Lung (tissue), 12 donors: ENCODE results near the gene DLG3. TPM values are rescaled to one million over a fixed set of nuclear protein-coding genes. Genes with fewer than 3 reads are reported as not detected.
A peak's percentile ranks its signal among the peaks of the same experiment; 100 is the strongest.
"Not testable (repeated sequence)": the region's sequence is repeated elsewhere in the genome, so short reads cannot be mapped to it uniquely, and the experiment has no call there.

ENCODE experiments used
- ATAC-seq: fragments of 200-7000 bp; cut with Tn5 transposase; one replicate; pipeline ENCODE4 v1.9.1; 2020; ENCODE audit warnings: moderate number of reproducible peaks; ENCODE audit not compliant: insufficient read depth, low FRiP score
- DNase-seq, 3 donors: peaks; one replicate each; pipeline ENCODE4 v3.0.0-alpha.2; 2013 to 2017
- H3K27ac ChIP-seq, 2 donors: one replicate each; pipeline ENCODE4 v1.5.1; 2013; ENCODE audit warnings: mild to moderate bottlenecking in 2 of 2, moderate library complexity in 2 of 2, control low read depth in 1 of 2, inconsistent platforms in 1 of 2, low read depth in 1 of 2, low read length in 1 of 2
- H3K27me3 ChIP-seq, 3 donors: one replicate each; pipeline ENCODE4 v1.5.1; 2013; ENCODE audit warnings: low read length in 2 of 3; ENCODE audit not compliant: control insufficient read depth in 3 of 3, insufficient read depth in 3 of 3
- H3K36me3 ChIP-seq, 4 donors: one replicate each; pipeline ENCODE4 v1.5.1; 2013; ENCODE audit warnings: low read length in 4 of 4, mild to moderate bottlenecking in 1 of 4, moderate library complexity in 1 of 4; ENCODE audit not compliant: control insufficient read depth in 4 of 4, insufficient read depth in 4 of 4
- H3K4me1 ChIP-seq, 5 donors: one replicate each; pipeline ENCODE4 v1.5.1; 2013; ENCODE audit warnings: low read length in 5 of 5, mild to moderate bottlenecking in 2 of 5, moderate library complexity in 1 of 5; ENCODE audit not compliant: control insufficient read depth in 5 of 5, insufficient read depth in 5 of 5
- H3K4me3 ChIP-seq: one replicate; pipeline ENCODE4 v1.5.1; 2013; ENCODE audit warnings: mild to moderate bottlenecking, control low read depth, moderate library complexity
- H3K9ac ChIP-seq, 2 donors: one replicate each; pipeline ENCODE4 v1.5.1; 2013; ENCODE audit warnings: low read length in 2 of 2, control low read depth in 1 of 2; ENCODE audit not compliant: insufficient read depth in 1 of 2
- H3K9me3 ChIP-seq, 4 donors: one replicate each; pipeline ENCODE4 v1.5.1; 2013; ENCODE audit warnings: low read length in 3 of 4, mild to moderate bottlenecking in 1 of 4, moderate library complexity in 1 of 4; ENCODE audit not compliant: control insufficient read depth in 4 of 4, insufficient read depth in 3 of 4
- WGBS, 2 donors: extraction: QIAGEN DNeasy Blood & Tissue Kit; methylation state at CpG; one replicate each; pipeline ENCODE4 v1.1.7; 2013; 5-methylcytosine and 5-hydroxymethylcytosine counted together
- polyA plus RNA-seq, 2 donors: library from polyadenylated mRNA; stranded (reverse); fragments of 200-250 nt; gene quantifications; one replicate each; pipeline ENCODE4 v1.2.1, GENCODE V29; 2013
- total RNA-seq, 2 donors: library from RNA; depleted of rRNA in 1 of 2; stranded (reverse); fragments of >200 nt in 1 of 2; gene quantifications; one replicate each; pipeline ENCODE4 v1.2.1, GENCODE V29; 2014 to 2021
- TF ChIP-seq, protein P1 (sequence below): IDR thresholded peaks from 2 replicates; pipeline ENCODE4 v1.5.1; 2012; ENCODE audit warnings: mild to moderate bottlenecking; ENCODE audit errors: control extremely low read depth, extremely low read depth
- donor health status: control.
- donor health status: control.
- donor health status: Bipolar disorder and iron deficiency.
- donor health status: healthy.
- donor health status: DM: yes; HTN: yes; CAD: no.

The DLG3 gene
- total and polyA plus RNA-seq, 4 donors = 9.3 to 31.5 (median 18.6) TPM

DNA sequence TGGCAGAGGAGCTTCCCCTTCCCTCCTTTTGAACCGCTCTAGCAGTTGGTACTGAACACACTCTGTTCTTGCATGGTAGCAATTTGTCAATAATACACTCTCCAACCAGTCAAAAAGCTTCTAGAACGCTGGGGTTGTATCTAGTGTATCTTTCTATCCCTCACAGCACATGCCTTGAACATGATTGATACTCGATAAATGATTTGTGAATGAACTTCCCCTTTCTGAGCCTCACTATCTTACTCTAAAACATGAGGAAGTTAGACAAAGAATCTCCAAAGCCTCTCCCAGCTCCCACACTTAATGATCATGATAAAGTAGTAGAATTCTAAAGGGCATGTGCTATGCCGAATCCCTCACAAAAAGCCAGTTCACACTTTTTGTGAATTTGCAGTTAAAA is 64.4 kb downstream of the DLG3 start:
- Histone ChIP-seq H3K9me3 (peaks cover 0 to 5% (median 0%) of the 10 kb centered on the region in 4 donors), H3K4me1 (no peaks in the 10 kb centered on the region), H3K27me3 (no peaks in the 10 kb centered on the region), H3K36me3 (no peaks in the 10 kb centered on the region), H3K27ac (no peak overlapping the region), H3K4me3 (no peak overlapping the region), H3K9ac (no peak overlapping the region)
- WGBS, 2 donors = 64 to 66% methylated on average over 4 of the region's 4 CpGs
- no peak for ATAC-seq
- TF ChIP-seq, protein P1, sequence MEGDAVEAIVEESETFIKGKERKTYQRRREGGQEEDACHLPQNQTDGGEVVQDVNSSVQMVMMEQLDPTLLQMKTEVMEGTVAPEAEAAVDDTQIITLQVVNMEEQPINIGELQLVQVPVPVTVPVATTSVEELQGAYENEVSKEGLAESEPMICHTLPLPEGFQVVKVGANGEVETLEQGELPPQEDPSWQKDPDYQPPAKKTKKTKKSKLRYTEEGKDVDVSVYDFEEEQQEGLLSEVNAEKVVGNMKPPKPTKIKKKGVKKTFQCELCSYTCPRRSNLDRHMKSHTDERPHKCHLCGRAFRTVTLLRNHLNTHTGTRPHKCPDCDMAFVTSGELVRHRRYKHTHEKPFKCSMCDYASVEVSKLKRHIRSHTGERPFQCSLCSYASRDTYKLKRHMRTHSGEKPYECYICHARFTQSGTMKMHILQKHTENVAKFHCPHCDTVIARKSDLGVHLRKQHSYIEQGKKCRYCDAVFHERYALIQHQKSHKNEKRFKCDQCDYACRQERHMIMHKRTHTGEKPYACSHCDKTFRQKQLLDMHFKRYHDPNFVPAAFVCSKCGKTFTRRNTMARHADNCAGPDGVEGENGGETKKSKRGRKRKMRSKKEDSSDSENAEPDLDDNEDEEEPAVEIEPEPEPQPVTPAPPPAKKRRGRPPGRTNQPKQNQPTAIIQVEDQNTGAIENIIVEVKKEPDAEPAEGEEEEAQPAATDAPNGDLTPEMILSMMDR = no peak
- DNase-seq = no peak

DNA sequence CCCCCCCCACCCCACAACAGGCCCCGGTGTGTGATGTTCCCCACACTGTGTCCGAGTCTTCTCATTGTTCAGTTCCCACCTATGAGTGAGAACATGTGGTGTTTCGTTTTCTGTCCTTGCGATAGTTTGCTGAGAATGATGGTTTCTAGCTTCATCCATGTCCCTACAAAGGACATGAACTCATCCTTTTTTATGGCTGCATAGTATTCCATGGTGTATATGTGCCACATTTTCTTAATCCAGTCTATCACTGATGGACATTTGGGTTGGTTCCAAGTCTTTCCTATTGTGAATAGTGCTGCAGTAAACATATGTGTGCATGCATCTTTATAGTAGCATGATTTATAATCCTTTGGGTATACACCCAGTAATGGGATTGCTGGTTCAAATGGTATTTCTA is 70.6 kb downstream of the DLG3 start:
- H3K27ac ChIP-seq, H3K9ac ChIP-seq, DNase-seq, H3K36me3 ChIP-seq, H3K9me3 ChIP-seq, H3K4me1 ChIP-seq, ATAC-seq, H3K27me3 ChIP-seq, H3K4me3 ChIP-seq: not testable (repeated sequence)
- 92 to 100% methylated on average over 4 of the region's 4 CpGs for WGBS, 2 donors

DNA sequence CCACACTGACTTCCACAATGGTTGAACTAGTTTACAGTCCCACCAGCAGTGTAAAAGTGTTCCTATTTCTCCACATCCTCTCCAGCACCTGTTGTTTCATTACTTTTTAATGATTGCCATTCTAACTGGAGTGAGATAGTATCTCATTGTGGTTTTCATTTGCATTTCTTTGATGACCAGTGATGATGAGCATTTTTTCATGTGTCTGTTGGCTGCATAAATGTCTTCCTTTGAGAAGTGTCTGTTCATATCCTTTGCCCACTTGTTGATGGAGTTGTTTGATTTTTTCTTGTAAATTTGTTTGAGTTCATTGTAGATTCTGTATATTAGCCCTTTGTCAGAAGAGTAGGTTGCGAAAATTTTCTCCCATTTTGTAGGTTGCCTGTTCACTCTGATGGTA is 71.1 kb downstream of the DLG3 start:
- H3K36me3 ChIP-seq, H3K27ac ChIP-seq, DNase-seq, H3K27me3 ChIP-seq, ATAC-seq, H3K9ac ChIP-seq, H3K9me3 ChIP-seq, H3K4me3 ChIP-seq, H3K4me1 ChIP-seq: not testable (repeated sequence)
- WGBS, 2 donors = 58% methylated on average over 1 of the region's 1 CpG; no CpG with 5 or more reads in 1 of the 2 donors

DNA sequence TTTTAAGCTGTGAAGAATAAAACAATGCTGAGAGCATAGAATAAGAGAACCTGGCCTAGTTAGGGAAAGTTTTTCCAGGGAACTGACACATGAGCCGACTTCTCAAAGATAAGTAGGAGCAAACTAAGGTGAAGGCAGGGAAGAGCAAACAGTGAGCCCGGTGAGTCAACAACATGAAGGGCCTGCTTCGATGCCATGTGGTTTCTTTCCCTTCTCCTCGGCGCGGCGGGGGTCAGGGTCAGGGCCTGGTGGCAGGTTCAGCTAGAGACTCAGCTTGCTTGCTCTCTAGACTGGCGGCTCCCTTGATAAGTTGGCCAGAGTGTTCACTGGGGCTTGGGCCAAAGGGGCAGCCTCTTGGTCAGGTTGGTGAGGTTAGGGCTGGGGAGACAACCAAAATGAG is 81.1 kb downstream of the DLG3 start:
- peaks cover 0 to 5% (median 2%) of the 10 kb centered on the region in 4 donors for H3K9me3 ChIP-seq
- H3K27me3 ChIP-seq = peaks cover 0 to 3% (median 0%) of the 10 kb centered on the region in 3 donors
- no peaks in the 10 kb centered on the region for H3K36me3 ChIP-seq
- TF ChIP-seq, protein P1 = no peak
- H3K27ac ChIP-seq = no peak overlapping the region
- H3K4me1 ChIP-seq = no peaks in the 10 kb centered on the region
- ATAC-seq (peak; percentile 59), DNase-seq (peak; percentile 31 to 68 (median 35))
- no peak overlapping the region for H3K9ac ChIP-seq
- 60 to 66% methylated on average over 8 of the region's 8 CpGs for WGBS, 2 donors
- no peak overlapping the region for H3K4me3 ChIP-seq

DNA sequence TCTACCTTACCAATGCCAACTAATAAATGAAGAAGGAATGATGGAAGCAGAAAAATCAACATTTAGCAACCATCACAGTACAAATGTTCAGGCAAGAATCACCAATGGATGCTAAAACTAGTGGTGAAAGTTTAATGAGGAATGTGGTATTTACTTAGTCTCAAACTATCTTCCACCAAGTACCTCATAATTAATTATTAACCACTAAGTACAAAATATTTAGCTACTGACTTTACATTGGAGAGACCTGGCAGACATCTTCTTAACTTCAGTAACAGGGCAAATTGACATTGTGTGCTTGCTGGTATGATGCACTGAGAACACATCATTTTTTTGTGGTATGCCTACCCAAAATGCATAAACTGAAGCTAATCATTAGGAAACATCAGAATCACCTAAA is 82.4 kb downstream of the DLG3 start:
- no peak for DNase-seq

More for the DNA sequence above, 82.4 kb downstream of the DLG3 start:
- no peak overlapping the region for H3K9ac ChIP-seq
- no peak overlapping the region for H3K4me3 ChIP-seq
- TF ChIP-seq, protein P1 = no peak
- H3K36me3 ChIP-seq = no peaks in the 10 kb centered on the region
- ATAC-seq = no peak
- H3K9me3 ChIP-seq = peaks cover 0 to 2% (median 0%) of the 10 kb centered on the region in 4 donors
- H3K4me1 ChIP-seq = no peaks in the 10 kb centered on the region
- H3K27ac ChIP-seq = no peak overlapping the region
- H3K27me3 ChIP-seq = peaks cover 0 to 4% (median 0%) of the 10 kb centered on the region in 3 donors
